Keratinocyte (primary cell): Measurements from ENCODE around the gene MMD2. TPM values are rescaled to one million over a fixed set of nuclear protein-coding genes. Genes with fewer than 3 reads are reported as not detected.
A peak's percentile ranks its signal among the peaks of the same experiment; 100 is the strongest.

Experiments
- DNase-seq: peaks from one replicate; pipeline ENCODE4 v3.0.0-alpha.2; 2011; ENCODE audit warnings: low read depth, missing footprints, low spot score
- FAIRE-seq: peaks from 2 replicates; lab custom pipeline; 2011; peaks lifted over from hg19 to GRCh38; lab: Jason Lieb, UNC
- H2AFZ ChIP-seq: 2 replicates; pipeline ENCODE4 v1.6.0; 2012; ENCODE audit warnings: low read length, control low read depth, inconsistent platforms; ENCODE audit not compliant: control insufficient read depth
- H3K27ac ChIP-seq: 2 replicates; pipeline ENCODE4 v1.5.1; 2011; ENCODE audit warnings: low read length; ENCODE audit not compliant: control insufficient read depth, insufficient read depth
- H3K27me3 ChIP-seq: 3 replicates; pipeline ENCODE4 v1.6.0; 2011; ENCODE audit warnings: low read length; ENCODE audit not compliant: control insufficient read depth, insufficient read depth; ENCODE audit errors: extremely low read depth
- H3K36me3 ChIP-seq, 2 experiments: 2 replicates in 1 of 2; 3 replicates in 1 of 2; pipeline ENCODE4 v1.5.1; 2011; ENCODE audit warnings: low read length in 2 of 2, mild to moderate bottlenecking in 1 of 2; ENCODE audit not compliant: control insufficient read depth in 2 of 2, insufficient read depth in 2 of 2; ENCODE audit errors: extremely low read depth in 1 of 2
- H3K4me1 ChIP-seq: 3 replicates; pipeline ENCODE4 v1.5.1; 2011; ENCODE audit warnings: low read length; ENCODE audit not compliant: control insufficient read depth, insufficient read depth; ENCODE audit errors: extremely low read depth
- H3K4me2 ChIP-seq: 3 replicates; pipeline ENCODE4 v1.6.0; 2011; ENCODE audit warnings: low read depth, low read length; ENCODE audit not compliant: control insufficient read depth, insufficient read depth; ENCODE audit errors: extremely low read depth
- H3K4me3 ChIP-seq, 3 experiments: fragments of 200-600 bp in 1 of 3; sonication (generic) in 1 of 3; 2 replicates in 2 of 3; 3 replicates in 1 of 3; pipeline ENCODE4 v1.5.1; 2011 to 2016; ENCODE audit warnings: low read length in 3 of 3, mild to moderate bottlenecking in 3 of 3, control low read depth in 2 of 3, inconsistent platforms in 1 of 3, low read depth in 1 of 3, mixed read lengths in 1 of 3, mixed run types in 1 of 3, moderate library complexity in 1 of 3; ENCODE audit not compliant: control insufficient read depth in 2 of 3, insufficient read depth in 2 of 3; ENCODE audit errors: extremely low read depth in 1 of 3
- H3K79me2 ChIP-seq: 2 replicates; pipeline ENCODE4 v1.6.0; 2012; ENCODE audit warnings: low read length; ENCODE audit not compliant: control insufficient read depth, insufficient read depth
- H3K9ac ChIP-seq: 3 replicates; pipeline ENCODE4 v1.6.0; 2011; ENCODE audit warnings: low read length; ENCODE audit not compliant: control insufficient read depth, insufficient read depth; ENCODE audit errors: extremely low read depth
- H3K9me1 ChIP-seq: 3 replicates; pipeline ENCODE4 v1.6.0; 2011; ENCODE audit warnings: low read length; ENCODE audit not compliant: control insufficient read depth, insufficient read depth; ENCODE audit errors: extremely low read depth
- H3K9me3 ChIP-seq: 2 replicates; pipeline ENCODE4 v1.5.1; 2012; ENCODE audit warnings: low read depth, low read length; ENCODE audit not compliant: control insufficient read depth
- H4K20me1 ChIP-seq: 3 replicates; pipeline ENCODE4 v1.6.0; 2011; ENCODE audit warnings: low read length; ENCODE audit not compliant: control insufficient read depth, insufficient read depth; ENCODE audit errors: extremely low read depth
- CTCF ChIP-seq, 3 experiments: IDR thresholded peaks in 1 of 3; conservative IDR thresholded peaks in 1 of 3; optimal IDR thresholded peaks in 1 of 3; 2 replicates in 2 of 3; 3 replicates in 1 of 3; pipeline versions ENCODE3 to v1.5.1; 2011; ENCODE audit warnings: low read length in 3 of 3, mild to moderate bottlenecking in 3 of 3, moderate library complexity in 2 of 3, control low read depth in 1 of 3, inconsistent platforms in 1 of 3; ENCODE audit not compliant: insufficient read depth in 2 of 3; ENCODE audit errors: extremely low read depth in 1 of 3
- EZH2 ChIP-seq: IDR thresholded peaks from one replicate; pipeline ENCODE4 v1.6.1; 2012; ENCODE audit warnings: inconsistent platforms, mild to moderate bottlenecking, low read length, moderate library complexity
- dilution Hi-C: fragments of 300-500 bp; cut with MboI; formaldehyde crosslinking; loops from one replicate; pipeline ENCODE4 v1.7.0; 2020; ENCODE audit warnings: low sequenced_read_pairs; ENCODE audit not compliant: extremely low pct_ligation_motif_present
- polyA plus RNA-seq, 5 experiments: library from polyadenylated mRNA; depleted of rRNA in 3 of 5; stranded (reverse) in 3 of 5; stranded (forward) in 1 of 5; unstranded in 1 of 5; fragments of >200 nt; gene quantifications; 1 replicate in 1 of 5; 2 replicates in 3 of 5; 3 replicates in 1 of 5; pipeline versions ENCODE4 v1.2.1 to v1.2.3, GENCODE V29; 2011 to 2012; ENCODE audit warnings: missing spikeins in 2 of 5, low read depth in 1 of 5, low replicate concordance in 1 of 5

The MMD2 gene
- polyA plus RNA-seq, 1 donor (not counting 4 experiments of a cell fraction or from before 2014, with no cell fraction given) = not detected

GRCh38 chr7:4862156-4862555, 96.8 kb downstream of the MMD2 start:
- Histone ChIP-seq H3K9me1 (no peaks in the 10 kb centered on the region), H3K36me3 (no peaks in the 10 kb centered on the region), H3K27ac (no peak overlapping the region), H4K20me1 (no peaks in the 10 kb centered on the region), H3K4me1 (no peaks in the 10 kb centered on the region), H2AFZ (no peak overlapping the region), H3K4me3 (no peak overlapping the region), H3K27me3 (peaks cover 19% of the 10 kb centered on the region), H3K9me3 (peaks cover 2% of the 10 kb centered on the region), H3K4me2 (no peak overlapping the region), H3K9ac (no peak overlapping the region), H3K79me2 (no peaks in the 10 kb centered on the region)
- no peak for FAIRE-seq
- dilution Hi-C loops = no loop called here
- no peak for DNase-seq
- TF ChIP-seq CTCF (optimal IDR thresholded peaks at IDR 0.05 in 1 of 3, IDR thresholded peaks at IDR 0.05 in 1 of 3, conservative IDR thresholded peaks at IDR 0.05 in 1 of 3; ENCODE audit: extremely low read depth in 1 of 3, insufficient read depth in 2 of 3, low read length in 3 of 3) (no peak), EZH2 (no peak)

GRCh38 chr7:4861673-4862072, 97.3 kb downstream of the MMD2 start, which contains the start of gene PAPOLB:
Gene PAPOLB, minus strand, starts transcription at chr7:4862030. Its CDS starts 220 bp downstream, at chr7:4861810.
- Histone ChIP-seq H4K20me1 (no peaks in the 10 kb centered on the region), H3K4me1 (no peaks in the 10 kb centered on the region), H3K27me3 (peaks cover 19% of the 10 kb centered on the region), H3K27ac (no peak within 1 kb of the TSS), H3K9ac (no peak within 1 kb of the TSS), H3K79me2 (no peaks in the 10 kb centered on the region), H3K9me1 (no peaks in the 10 kb centered on the region), H3K36me3 (no peaks in the 10 kb centered on the region), H3K4me2 (no peak within 1 kb of the TSS), H2AFZ (no peak within 1 kb of the TSS), H3K4me3 (no peak within 1 kb of the TSS), H3K9me3 (peaks cover 2% of the 10 kb centered on the region)
- FAIRE-seq (no peak), DNase-seq (no peak)
- TF ChIP-seq EZH2 (peak; percentile 26), CTCF (optimal IDR thresholded peaks at IDR 0.05 in 1 of 3, IDR thresholded peaks at IDR 0.05 in 1 of 3, conservative IDR thresholded peaks at IDR 0.05 in 1 of 3; ENCODE audit: extremely low read depth in 1 of 3, insufficient read depth in 2 of 3, low read length in 3 of 3) (no peak)
- dilution Hi-C loops = no loop called here
